ENCODE data around the gene TIGD2.

Gene TIGD2

GRCh38 chr4:89158884-89159503 lies 47.7 kb downstream of the TIGD2 start:
- Histone ChIP-seq H3K36me3 (ENCODE audit: control insufficient read depth, insufficient read depth, low read length) (no peaks in the 10 kb centered on the region), H3K4me1 (ENCODE audit: control insufficient read depth, insufficient read depth, low read length, poor library complexity, severe bottlenecking) (no peaks in the 10 kb centered on the region), H3K4me3 (ENCODE audit: insufficient read depth, low read depth, low read length, poor library complexity, severe bottlenecking) (no peak overlapping the region), H3K27me3 (replicated peaks; ENCODE audit: control insufficient read depth, insufficient read depth, low read length, poor library complexity, severe bottlenecking) (no peaks in the 10 kb centered on the region), H3K9me3 (ENCODE audit: control insufficient read depth, low read length) (no peaks in the 10 kb centered on the region), H3K27ac (ENCODE audit: insufficient read depth, low read length, poor library complexity, severe bottlenecking) (no peak overlapping the region)
- DNase-seq = no peak

DNA sequence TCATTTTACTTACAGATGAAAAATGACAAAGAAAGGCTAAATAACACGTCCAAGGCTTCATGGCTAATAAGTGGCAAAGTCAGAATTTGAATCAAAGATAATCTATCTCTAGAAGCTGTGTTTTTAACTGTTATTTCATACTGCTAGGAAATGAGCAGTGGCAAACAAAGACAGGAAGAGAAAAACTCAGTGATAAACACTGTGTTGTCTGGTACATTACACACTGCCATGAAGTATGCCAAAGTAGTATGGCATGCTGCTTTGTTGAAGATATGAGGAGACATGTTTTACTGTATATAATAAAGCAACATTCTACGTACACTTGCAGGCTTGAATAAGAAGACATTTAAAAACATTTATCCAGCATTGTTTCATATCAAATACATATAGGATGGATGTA lies 49.5 kb downstream of the TIGD2 start:
- H3K36me3 ChIP-seq (ENCODE audit: control insufficient read depth, insufficient read depth, low read length) = no peaks in the 10 kb centered on the region
- no peaks in the 10 kb centered on the region for H3K4me1 ChIP-seq (ENCODE audit: control insufficient read depth, insufficient read depth, low read length, poor library complexity, severe bottlenecking)
- no peaks in the 10 kb centered on the region for H3K9me3 ChIP-seq (ENCODE audit: control insufficient read depth, low read length)
- no peak overlapping the region for H3K27ac ChIP-seq (ENCODE audit: insufficient read depth, low read length, poor library complexity, severe bottlenecking)
- no peak for DNase-seq
- no peaks in the 10 kb centered on the region for H3K27me3 ChIP-seq (replicated peaks; ENCODE audit: control insufficient read depth, insufficient read depth, low read length, poor library complexity, severe bottlenecking)
- no peak overlapping the region for H3K4me3 ChIP-seq (ENCODE audit: insufficient read depth, low read depth, low read length, poor library complexity, severe bottlenecking)

DNA sequence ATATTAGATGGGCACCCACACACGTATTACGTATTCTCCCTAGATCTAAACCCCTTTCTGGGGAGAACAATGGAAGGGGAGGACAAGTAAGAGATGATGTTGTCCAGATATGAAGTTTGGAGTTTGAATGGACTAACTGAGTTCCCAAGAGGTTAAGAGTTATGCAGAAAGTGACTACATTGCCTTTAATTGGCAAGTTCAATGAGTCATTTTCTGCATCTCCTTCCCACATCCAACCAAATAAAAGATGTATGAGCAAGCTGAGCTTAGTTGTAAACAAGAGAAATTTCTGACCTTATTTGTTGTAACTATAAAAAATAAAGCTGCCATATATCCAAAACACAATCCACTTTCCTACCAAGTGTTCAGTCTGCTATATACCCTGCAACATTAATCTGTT lies 50.5 kb downstream of the TIGD2 start:
- H3K36me3 ChIP-seq (ENCODE audit: control insufficient read depth, insufficient read depth, low read length) = no peaks in the 10 kb centered on the region
- DNase-seq = no peak
- H3K4me3 ChIP-seq (ENCODE audit: insufficient read depth, low read depth, low read length, poor library complexity, severe bottlenecking) = no peak overlapping the region
- H3K27me3 ChIP-seq (replicated peaks; ENCODE audit: control insufficient read depth, insufficient read depth, low read length, poor library complexity, severe bottlenecking) = no peaks in the 10 kb centered on the region
- H3K27ac ChIP-seq (ENCODE audit: insufficient read depth, low read length, poor library complexity, severe bottlenecking) = no peak overlapping the region
- H3K4me1 ChIP-seq (ENCODE audit: control insufficient read depth, insufficient read depth, low read length, poor library complexity, severe bottlenecking) = no peaks in the 10 kb centered on the region
- H3K9me3 ChIP-seq (ENCODE audit: control insufficient read depth, low read length) = no peaks in the 10 kb centered on the region

GRCh38 chr4:89162496-89162895 lies 51.2 kb downstream of the TIGD2 start:
- Histone ChIP-seq H3K9me3 (ENCODE audit: control insufficient read depth, low read length) (no peaks in the 10 kb centered on the region), H3K4me1 (ENCODE audit: control insufficient read depth, insufficient read depth, low read length, poor library complexity, severe bottlenecking) (no peaks in the 10 kb centered on the region), H3K27ac (ENCODE audit: insufficient read depth, low read length, poor library complexity, severe bottlenecking) (no peak overlapping the region), H3K4me3 (ENCODE audit: insufficient read depth, low read depth, low read length, poor library complexity, severe bottlenecking) (no peak overlapping the region), H3K36me3 (ENCODE audit: control insufficient read depth, insufficient read depth, low read length) (no peaks in the 10 kb centered on the region), H3K27me3 (replicated peaks; ENCODE audit: control insufficient read depth, insufficient read depth, low read length, poor library complexity, severe bottlenecking) (no peaks in the 10 kb centered on the region)
- DNase-seq = no peak

GRCh38 chr4:89162987-89163386 lies 51.7 kb downstream of the TIGD2 start:
- Histone ChIP-seq H3K4me1 (ENCODE audit: control insufficient read depth, insufficient read depth, low read length, poor library complexity, severe bottlenecking) (no peaks in the 10 kb centered on the region), H3K27ac (ENCODE audit: insufficient read depth, low read length, poor library complexity, severe bottlenecking) (no peak overlapping the region)

GRCh38 chr4:89164400-89164799 lies 53.1 kb downstream of the TIGD2 start:
- Histone ChIP-seq H3K4me1 (ENCODE audit: control insufficient read depth, insufficient read depth, low read length, poor library complexity, severe bottlenecking) (no peaks in the 10 kb centered on the region), H3K9me3 (ENCODE audit: control insufficient read depth, low read length) (no peaks in the 10 kb centered on the region), H3K36me3 (ENCODE audit: control insufficient read depth, insufficient read depth, low read length) (no peaks in the 10 kb centered on the region), H3K27ac (ENCODE audit: insufficient read depth, low read length, poor library complexity, severe bottlenecking) (no peak overlapping the region), H3K4me3 (ENCODE audit: insufficient read depth, low read depth, low read length, poor library complexity, severe bottlenecking) (no peak overlapping the region), H3K27me3 (replicated peaks; ENCODE audit: control insufficient read depth, insufficient read depth, low read length, poor library complexity, severe bottlenecking) (no peaks in the 10 kb centered on the region)
- no peak for DNase-seq

More at GRCh38 chr4:89162987-89163386, 51.7 kb downstream of the TIGD2 start:
- H3K36me3 ChIP-seq (ENCODE audit: control insufficient read depth, insufficient read depth, low read length) = no peaks in the 10 kb centered on the region
- no peaks in the 10 kb centered on the region for H3K27me3 ChIP-seq (replicated peaks; ENCODE audit: control insufficient read depth, insufficient read depth, low read length, poor library complexity, severe bottlenecking)
- no peak overlapping the region for H3K4me3 ChIP-seq (ENCODE audit: insufficient read depth, low read depth, low read length, poor library complexity, severe bottlenecking)
- DNase-seq = no peak
- H3K9me3 ChIP-seq (ENCODE audit: control insufficient read depth, low read length) = no peaks in the 10 kb centered on the region

All from effector memory CD4-positive, alpha-beta T cell (primary cell).